GM18858 (cell line): ENCODE results near the gene LETM1.

Experiments
- ATAC-seq: cut with Tn5 transposase; IDR thresholded peaks from one replicate; pipeline ENCODE4 v1.9.1; 2021; ENCODE audit not compliant: unreplicated experiment

Gene LETM1

GRCh38 chr4:1830234-1830633 lies 25.7 kb downstream of the LETM1 start:
- no peak for ATAC-seq

- no peak for ATAC-seq
These were observed 29.2 kb downstream of the LETM1 start for GRCh38 chr4:1826531-1827350.

DNA sequence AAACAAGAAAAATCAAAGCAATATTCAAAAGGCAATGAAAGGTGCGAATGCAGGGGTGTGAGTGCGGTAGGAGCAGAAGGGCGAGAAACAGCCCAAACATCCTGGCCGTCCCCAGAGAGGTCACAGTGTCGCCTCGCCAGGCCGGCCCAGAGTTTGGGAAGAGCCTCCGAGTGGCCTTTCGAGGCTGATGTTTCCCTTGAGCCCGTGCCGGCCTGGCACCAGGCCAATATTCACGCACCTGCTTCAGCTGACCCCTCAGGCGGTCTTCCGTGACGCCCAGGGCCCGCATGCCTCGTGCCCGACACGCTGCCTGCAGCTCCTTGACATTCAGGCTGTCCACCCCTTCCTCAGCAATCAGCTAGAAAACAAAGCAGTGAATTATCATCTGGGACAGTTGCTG lies 30.6 kb downstream of the LETM1 start:
- no peak for ATAC-seq

DNA sequence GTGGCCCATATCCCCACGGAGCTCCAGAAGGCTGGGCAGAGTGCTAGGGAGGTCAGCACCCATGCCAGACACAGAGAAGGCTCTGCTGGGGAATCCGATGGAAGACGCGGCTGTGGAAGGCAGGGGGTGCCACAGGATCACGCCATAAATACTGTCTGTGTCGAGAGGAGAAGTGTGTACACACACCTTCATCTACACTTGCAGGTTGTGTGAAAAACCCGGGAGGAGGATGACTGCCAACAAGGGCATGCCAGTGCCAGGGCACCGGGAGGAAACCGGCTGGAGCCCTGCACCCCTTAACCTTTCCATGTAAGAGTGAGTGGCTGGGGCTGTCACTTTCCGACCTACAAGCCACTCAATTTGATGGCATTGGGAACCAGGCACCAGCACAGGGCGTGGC lies 31.2 kb downstream of the LETM1 start:
- ATAC-seq: no peak

- ATAC-seq: no peak
These were observed 32.4 kb downstream of the LETM1 start for GRCh38 chr4:1823545-1823932.

GRCh38 chr4:1822568-1823544 lies 33.1 kb downstream of the LETM1 start:
- ATAC-seq: no peak

DNA sequence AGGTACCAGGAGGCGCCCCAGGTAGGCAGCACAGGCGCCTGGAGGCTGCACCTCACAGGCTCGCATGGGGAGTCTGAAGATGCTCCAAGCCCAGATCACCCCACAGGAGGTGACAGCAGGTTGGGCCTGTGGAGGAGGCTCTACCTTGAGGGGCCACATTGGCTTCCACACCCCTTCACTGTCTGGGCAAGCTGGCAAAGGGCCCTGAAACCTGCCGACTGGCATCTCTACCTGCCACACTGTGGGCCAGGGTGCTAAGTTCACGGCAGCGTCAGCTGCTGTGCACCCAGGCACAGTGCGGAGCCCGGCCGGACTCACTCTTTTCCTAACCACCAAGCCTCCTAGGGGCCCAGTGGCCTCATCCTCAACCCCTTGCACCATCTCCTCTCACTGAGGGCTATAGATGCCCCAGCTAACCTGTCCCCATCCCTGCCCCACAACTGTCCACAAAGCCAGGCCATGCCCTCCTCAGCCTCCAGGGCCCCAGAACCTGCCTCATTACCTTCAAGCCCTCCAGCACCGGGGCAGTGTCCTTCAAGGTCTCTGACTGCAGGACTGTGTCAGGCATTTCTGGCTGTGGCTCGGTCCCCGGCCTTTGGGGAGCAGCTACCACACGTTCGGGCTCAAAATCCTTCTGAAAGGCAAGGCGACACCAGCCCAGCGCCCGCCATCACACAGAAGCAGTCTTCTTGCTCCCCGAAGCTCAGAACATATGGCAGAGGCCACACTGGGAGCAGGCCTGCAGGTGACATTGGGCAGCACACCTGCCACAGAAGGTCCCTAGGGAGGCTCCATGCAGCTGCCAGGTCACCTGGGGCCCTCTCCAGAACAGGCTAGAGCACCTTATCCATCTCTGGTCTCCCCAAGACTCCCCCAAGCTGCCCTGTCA lies 34.0 kb downstream of the LETM1 start:
- ATAC-seq: no peak

GRCh38 chr4:1819816-1820215 lies 36.1 kb downstream of the LETM1 start:
- ATAC-seq: no peak

DNA sequence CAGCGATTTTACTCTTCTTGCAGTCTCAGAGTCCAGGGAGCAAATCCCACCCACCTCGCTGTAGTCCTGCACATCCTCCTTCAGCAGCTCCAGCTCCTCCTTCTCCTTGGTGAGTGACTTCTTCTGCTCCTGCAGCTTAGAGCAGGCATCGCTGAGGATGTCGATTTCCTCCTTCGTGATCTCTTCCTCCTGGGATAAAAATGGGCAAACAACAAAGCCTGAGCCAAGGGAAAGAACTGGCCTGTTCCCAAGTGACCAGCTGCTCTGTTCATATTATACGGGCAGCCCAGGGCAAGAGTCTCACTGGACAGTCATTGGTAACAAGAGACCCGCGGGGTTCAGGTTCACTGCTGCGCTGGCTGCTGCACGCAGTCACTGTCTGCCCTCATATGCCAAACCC lies 36.7 kb downstream of the LETM1 start:
- no peak for ATAC-seq

DNA sequence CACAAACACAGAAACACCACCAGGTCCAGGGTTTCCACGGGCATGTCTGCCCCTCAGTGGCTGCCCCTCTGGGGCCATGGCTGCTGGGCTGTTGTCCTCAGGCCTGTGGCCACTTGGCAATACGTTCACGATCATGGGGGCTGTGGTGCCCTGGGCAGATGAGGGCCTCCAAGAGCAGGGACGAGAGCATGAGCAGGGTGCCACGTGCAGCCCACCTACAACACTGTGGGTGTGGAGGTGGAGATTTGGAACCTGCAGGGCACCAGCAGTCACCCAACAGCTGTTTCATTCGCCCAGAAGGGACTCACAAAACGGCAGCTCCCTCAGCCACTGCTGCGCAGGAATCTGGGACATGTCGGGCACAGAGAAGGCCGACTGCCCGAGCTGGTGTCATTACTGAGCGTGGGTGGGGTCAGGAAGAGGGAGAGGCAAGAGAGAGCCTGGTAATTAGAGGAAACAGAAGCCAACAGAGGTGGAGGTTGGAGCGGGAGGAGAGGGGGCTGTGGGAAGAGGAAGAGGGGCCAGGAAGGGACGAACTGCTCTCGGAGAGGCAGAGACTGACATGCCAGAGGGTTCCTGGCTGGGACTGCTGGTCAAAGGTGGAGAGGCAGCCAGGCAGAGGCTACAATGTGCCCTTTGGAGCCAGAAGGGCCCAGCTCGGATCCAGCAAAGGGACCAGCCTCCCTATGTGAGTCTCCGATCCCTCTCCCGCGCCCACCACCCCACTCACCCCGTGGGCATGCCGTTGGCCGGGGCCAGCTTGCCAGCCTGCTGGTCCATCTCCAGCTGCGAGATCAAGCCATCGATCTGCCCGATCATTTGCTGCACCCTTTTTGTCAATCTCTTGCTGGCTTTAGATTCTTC lies 39.7 kb downstream of the LETM1 start:
- no peak for ATAC-seq

GRCh38 chr4:1815096-1815996 lies 40.6 kb downstream of the LETM1 start:
- ATAC-seq: no peak

- no peak for ATAC-seq
These were observed 41.5 kb downstream of the LETM1 start for GRCh38 chr4:1814453-1814852.

DNA sequence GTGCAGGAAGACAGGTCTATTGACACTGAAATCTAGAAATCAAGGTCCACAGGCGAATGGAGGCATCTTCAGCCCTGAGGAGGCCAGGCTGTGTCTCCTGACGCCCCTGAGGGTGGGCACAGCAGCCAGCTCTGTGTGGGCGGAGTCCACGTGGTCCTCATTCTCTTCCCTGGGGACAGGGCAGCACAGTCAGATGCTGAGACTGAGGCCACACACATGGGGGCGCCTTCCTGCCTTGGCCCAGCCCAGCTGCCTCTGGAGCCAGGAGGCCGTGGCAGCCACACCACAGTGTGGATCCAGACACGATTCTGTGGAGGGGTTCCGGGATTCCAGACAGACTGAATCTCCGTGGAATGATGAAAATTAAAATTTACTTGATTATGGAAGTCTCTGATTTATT lies 42.0 kb downstream of the LETM1 start:
- no peak for ATAC-seq

- ATAC-seq: no peak
These were observed 42.7 kb downstream of the LETM1 start for GRCh38 chr4:1813231-1813630.

- ATAC-seq: no peak
These were observed 43.2 kb downstream of the LETM1 start for GRCh38 chr4:1812720-1813119.

GRCh38 chr4:1810765-1811164 lies 45.2 kb downstream of the LETM1 start:
- ATAC-seq: no peak

- no peak for ATAC-seq
These were observed 46.0 kb downstream of the LETM1 start for GRCh38 chr4:1809754-1810502.
